GM10266 (cell line): ENCODE data around the gene ITGA8.
"Not testable (repeated sequence)": the region's sequence is repeated elsewhere in the genome, so short reads cannot be mapped to it uniquely, and the experiment has no call there.

Experiments used
- DNase-seq: peaks from one replicate; pipeline ENCODE4 v3.0.0; 2012; ENCODE audit errors: extremely low spot score
- CTCF ChIP-seq: IDR thresholded peaks from 2 replicates; pipeline ENCODE4 v1.5.1; 2012; ENCODE audit warnings: mild to moderate bottlenecking, low read depth; ENCODE audit not compliant: control insufficient read depth, insufficient read depth; ENCODE audit errors: missing control alignments

Gene ITGA8

GRCh38 chr10:15636446-15636845 lies 83.3 kb downstream of the ITGA8 start:
- no peak for DNase-seq
- no peak for TF ChIP-seq CTCF

- no peak for DNase-seq
- no peak for TF ChIP-seq CTCF
Measured at GRCh38 chr10:15632456-15633091, 87.1 kb downstream of the ITGA8 start.

GRCh38 chr10:15631205-15631604 lies 88.5 kb downstream of the ITGA8 start:
- not testable (repeated sequence) for DNase-seq

- no peak for DNase-seq
Measured at GRCh38 chr10:15630353-15630752, 89.4 kb downstream of the ITGA8 start.

GRCh38 chr10:15627617-15628196 lies 92.0 kb downstream of the ITGA8 start:
- TF ChIP-seq CTCF: no peak
- DNase-seq: no peak

More at GRCh38 chr10:15630353-15630752, 89.4 kb downstream of the ITGA8 start:
- no peak for TF ChIP-seq CTCF

GRCh38 chr10:15626937-15627336 lies 92.8 kb downstream of the ITGA8 start:
- no peak for TF ChIP-seq CTCF
- no peak for DNase-seq

- no peak for TF ChIP-seq CTCF
- DNase-seq: no peak
Measured at GRCh38 chr10:15625261-15625660, 94.5 kb downstream of the ITGA8 start.
